ENCODE measurements around the gene DNAH2.

DNAH2 gene

DNA sequence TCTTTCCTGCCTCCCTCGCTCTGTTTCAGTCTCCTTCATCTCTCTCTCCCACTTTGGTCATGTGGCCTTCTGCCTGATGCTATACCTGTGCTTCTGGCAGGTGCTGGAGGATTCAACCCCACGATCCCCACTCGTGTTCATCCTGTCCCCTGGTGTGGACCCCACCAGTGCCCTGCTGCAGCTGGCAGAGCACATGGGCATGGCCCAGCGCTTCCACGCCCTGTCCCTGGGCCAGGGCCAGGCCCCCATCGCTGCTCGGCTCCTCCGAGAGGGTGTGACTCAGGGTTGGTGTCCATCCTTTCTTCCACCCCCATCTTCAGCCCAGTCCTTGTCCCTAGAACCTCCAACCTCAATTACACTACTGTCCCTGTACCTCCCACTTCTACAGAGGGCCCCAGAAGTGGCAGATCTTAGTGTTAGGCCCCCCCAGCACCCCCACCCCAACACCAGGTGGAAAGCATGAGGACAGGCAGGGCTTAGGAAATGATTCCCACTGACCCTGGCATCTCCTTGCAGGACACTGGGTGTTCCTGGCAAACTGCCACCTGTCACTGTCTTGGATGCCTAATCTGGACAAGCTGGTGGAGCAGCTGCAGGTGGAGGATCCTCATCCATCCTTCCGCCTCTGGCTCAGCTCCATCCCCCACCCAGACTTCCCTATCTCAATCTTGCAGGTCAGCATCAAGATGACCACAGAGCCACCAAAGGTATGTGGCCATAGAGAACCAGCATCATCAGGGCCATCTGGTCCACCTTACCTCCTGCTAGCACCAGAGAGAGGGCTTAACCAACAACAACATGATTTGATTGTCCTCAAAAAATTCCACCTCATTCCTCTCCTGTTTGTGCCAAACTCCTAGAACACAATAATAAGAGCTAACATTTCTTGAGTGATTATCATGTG lies 106.7 kb downstream of the DNAH2 start:
- DNase-seq: no peak

- DNase-seq: no peak
These were observed 107.9 kb downstream of the DNAH2 start for GRCh38 chr17:7825206-7825990.

- no peak for DNase-seq
These were observed 113.1 kb downstream of the DNAH2 start for GRCh38 chr17:7830616-7831015.

- no peak for DNase-seq
These were observed 113.7 kb downstream of the DNAH2 start for GRCh38 chr17:7831233-7831632.

- no peak for DNase-seq
These were observed 114.9 kb downstream of the DNAH2 start for GRCh38 chr17:7832431-7832830.

DNA sequence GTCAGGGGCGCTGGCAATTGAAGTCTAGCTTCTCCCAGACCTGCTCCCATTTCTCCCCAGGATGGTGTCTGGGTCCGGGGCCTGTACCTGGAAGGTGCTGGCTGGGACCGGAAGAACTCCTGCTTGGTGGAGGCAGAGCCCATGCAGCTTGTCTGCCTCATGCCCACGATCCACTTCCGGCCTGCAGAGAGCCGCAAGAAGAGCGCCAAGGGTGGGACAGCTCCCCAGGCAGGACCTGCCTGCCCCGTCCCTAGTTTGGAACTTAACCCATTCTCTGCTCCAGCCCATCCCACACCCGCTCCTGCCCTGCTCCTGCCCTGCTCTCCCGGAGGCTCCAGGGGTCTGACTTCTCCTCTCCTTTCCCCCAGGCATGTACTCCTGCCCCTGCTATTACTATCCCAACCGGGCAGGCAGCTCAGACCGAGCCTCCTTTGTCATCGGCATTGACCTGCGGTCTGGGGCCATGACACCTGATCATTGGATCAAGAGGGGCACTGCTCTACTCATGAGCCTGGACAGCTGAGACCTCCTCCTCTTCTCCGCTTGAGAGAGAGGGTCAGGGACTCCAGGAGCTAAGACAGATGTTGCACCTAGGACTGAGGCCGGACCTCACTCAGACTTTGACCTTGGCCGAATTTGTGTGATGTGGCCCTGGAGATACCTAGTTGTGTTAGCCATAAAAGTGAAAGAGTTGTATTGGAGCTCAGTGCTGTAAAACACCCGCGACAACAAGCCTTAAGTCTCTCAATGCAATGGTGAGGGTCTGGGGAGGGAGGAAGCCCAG lies 115.7 kb downstream of the DNAH2 start:
- no peak for DNase-seq

GRCh38 chr17:7833795-7834541 lies 116.4 kb downstream of the DNAH2 start, which contains the start of gene KDM6B:
Gene KDM6B (plus strand): TSS chr17:7834217. CDS start chr17:7845555, 11,338 bp downstream.
- DNase-seq: peak; percentile 90 to 97 (median 92)

DNA sequence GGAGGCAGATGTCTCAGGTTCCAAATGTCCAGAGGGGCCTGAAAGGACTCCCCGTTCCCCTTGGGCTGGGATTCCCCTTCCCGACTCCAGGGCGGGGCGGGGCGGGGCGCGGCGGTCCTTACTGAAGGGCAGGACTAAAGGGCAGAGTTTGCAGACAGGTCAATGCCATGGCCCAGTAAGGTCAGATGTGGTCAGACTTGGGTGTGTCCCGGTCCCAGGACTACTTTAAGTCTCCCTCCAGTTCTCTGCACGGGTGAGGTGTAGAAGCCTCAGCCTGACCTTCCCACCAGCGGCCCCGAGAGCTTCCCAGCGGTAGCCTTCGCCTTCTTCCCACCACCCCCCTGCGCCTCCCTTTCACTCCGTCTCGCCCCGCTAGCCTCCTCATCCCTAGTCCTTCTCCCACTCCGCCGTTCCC lies 117.0 kb downstream of the DNAH2 start:
- peak in 4 of 6 experiments; percentile 73 to 85 (median 76) for DNase-seq

DNA sequence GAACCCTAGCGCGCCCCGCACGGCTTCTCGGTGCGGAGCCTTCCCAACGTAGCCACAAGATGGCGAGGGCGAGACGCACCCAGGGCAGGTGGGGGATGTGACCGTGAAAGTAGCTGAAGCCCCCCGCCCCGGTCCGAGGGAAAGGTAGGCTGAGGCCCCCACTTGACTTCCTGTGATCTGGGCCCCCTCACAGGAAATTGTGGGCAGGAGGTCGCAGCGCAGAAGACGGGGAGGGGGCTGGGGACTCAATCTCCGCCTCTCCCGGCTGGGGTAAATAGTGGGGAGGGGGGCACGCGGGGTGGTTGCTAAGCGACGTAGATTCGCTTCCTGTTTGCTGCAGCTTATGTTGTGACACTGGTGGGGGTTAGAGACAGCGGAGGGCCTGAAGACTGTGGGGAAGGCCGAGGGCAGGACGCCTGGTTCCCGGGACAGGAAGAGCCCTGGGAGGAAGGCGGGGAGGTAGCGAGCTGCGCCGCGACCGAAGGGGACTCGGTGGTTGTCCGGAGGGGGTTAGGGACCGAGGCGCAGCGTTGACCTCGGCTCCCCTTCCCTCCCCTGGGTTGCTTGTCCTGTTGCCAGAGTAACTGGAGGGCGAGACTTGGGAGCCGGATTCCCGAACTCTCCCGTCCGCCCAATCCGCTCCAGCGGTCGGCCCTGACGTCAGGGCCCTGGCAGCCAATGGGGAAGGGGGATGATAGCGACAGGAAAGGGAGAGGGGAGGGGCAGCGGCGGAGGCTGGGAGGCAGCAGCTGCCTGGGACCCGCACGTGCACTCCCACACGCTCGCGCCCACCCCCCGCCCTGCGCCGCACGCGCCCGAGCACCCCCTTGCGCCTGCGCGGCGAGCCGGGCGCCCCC lies 117.6 kb downstream of the DNAH2 start:
- peak; percentile 92 to 98 (median 95) for DNase-seq

DNA sequence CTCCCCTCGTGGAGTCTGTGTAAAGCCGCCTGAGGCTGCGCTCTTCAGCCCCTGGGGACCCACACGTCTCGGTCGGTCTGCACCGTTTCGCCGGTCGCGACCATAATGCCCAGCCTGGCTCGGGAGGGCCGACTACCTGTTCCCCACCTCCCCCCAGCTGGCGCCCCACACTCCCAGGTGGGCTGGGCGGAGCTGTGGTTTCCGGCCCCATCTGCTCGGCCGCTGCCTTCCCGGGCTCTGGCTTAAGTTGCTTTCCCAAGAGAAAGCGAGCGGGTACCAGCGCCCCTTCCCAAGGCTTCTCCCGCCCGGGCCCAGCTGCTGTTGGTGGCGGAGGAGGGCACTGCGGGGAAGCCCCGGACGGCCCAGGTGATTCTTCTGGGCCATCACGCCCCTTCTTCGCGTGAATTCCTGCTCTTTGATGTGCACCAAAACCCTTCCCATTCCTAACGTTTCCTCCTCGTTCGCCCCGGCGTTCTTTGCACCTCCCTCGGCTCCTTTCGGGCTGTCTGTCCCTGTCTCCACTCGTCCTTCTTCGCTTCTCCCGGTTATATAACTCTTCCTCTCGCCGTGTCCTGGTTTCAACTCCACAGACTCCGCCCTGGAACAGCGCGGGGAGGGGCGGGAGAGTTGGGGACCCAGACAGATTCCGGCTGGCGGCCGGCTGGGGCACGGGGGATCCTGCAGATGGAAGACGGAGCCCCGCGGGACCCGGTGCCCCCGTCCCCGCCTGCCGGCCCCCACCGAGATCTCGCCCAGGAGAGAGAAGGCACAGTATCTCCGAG lies 118.5 kb downstream of the DNAH2 start:
- DNase-seq: peak; percentile 46 to 74 (median 64)

DNA sequence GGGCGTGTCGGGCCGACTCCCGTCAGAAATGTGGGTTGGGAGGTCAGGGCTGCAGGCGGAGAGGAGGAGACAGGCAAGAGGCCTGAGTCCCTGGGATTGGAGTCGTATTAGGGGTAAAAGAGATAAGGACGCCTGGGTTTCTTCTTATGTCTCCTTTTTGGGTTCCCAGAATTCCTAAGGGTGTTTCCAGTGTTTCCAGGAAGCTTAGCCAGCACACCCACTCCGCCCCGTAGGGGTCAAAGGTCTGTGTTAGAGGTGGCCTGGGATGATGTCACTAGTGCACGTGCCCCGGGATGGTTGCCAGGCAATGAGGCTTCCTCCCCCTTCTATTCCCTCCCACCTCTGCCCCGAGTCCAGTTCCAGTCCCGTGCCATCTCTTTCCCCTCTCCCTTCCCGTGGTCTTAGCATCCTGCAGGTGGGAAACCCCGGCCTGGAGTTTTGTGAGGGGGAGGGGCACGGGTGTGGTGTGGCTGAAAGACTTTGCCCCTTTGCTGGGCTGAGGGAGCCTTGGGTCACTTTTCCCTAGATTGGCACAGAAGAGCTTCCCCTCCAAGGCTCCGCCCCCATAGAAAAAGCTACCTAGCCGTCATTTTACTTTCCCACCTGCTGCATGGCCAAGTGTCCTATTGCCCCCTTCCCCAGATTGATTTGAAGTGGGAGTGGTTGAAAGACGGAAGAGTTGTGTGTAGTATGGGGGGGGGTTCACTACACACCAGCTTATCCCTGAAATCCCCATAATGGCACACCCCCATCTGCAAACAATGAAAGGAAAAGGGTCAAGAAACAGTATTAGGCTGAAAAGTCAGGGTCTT lies 119.3 kb downstream of the DNAH2 start:
- peak; percentile 33 to 65 (median 58) for DNase-seq

DNA sequence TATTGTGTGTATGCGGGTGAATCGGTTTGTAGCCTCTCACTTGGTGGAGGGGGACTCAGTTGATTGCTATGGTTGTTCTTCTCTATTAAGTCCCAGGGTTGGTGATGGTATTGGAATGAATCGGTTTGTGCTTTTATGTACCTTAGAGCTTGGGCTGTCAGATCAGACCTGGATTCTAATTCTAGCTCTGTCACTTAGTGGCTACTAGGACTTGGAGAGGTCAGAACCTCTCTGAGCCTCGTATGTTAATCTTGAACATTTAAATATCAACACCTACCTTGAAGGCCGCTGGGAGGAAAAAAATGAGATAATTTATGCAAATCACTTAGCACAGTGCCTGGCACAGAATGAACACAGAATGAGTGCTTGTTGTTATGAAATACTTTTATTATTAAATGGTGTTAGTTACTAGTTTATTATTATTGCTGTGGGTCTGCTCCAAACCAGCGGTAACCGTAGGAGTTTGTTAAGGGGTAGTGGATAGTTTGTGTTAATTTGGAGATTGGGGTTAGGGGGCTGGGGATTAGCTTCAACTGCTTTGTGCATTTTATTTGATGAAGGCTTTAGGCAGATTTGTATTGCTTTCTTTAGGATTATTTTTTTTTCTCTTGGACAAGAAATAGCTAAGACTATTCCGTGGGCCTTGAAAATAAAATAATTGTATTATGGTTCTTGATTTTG lies 120.0 kb downstream of the DNAH2 start:
- DNase-seq: peak in 1 of 6 experiments; percentile 53

DNA sequence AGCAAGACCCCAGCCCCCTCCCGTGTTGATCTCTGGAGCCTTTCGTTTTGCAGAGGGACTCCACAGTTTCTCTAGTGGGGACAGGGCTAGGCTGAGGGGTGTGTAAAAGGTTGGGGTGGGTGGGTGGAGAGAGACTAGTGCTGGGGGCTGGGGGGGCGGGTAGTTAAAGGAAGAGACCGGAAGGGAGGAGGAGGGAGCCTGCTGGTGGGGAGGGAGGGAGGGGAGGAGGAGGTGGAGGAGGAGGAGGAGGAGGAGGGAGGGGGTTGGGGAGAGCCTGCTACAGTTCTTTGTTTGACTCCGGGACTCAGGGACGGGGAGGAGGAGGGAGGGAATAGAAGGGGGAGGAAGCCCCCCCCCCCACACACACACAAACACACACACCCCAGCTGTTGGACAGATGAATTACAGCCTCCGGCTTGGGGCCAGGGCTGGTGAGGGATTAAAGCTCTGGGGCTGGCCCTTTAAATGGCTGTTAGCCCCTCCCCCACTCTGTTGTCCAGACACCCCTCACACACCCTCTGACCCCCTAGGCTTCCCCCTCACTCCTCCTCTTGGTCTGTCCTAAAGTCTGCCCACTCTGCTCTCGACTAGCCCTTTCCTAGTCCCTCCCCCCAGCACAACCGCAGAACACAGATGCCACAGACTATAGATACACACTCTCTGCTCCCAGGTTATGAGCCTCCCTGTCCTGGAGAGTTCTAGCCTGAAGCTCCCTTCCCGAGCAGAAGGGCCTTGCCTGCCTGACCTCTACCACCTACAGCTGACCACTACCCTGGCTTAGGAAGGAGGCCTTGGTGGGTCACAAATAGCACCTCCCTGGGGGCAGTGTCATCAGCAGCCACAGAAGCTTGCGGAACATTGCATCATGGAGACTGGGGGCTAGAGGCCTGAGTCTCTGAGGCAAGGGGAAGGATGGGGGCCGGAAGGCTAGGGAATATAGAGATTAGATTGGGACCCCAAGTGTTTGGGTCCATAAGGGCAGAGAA lies 120.8 kb downstream of the DNAH2 start:
- DNase-seq: peak in 2 of 6 experiments; percentile 18 to 50

DNA sequence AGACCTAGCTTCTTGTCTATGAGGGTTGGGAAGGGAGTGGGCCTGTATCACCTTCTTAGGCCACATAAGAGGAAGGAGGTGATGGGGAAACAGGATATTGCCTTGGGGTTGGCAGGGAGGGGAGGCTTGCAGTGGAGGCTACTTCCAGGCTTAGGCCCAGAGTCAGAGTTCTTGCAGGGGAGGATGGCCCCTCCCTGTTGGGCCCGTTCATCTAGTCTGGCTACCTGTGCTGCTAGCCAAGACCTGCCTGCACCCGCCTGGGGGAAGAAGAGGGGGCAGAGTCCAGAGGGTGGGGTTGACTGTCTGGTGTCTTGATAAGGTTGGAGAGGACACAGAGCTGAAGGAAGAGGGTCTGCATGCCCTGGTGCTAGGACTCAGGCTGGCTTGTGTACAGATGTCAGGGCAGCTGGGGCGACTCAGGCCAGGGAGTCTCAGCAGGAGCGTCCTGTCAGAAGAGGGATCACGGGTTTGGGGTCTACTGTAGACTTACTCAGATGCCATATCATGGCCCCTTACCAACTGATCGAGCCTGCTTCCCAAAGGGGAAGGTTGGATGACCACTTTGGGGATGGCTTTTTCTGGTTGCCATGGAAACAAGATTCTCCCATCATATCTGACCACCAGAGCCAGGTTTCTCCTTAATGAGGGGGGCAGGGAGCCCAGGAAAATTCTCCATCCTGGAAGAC lies 121.8 kb downstream of the DNAH2 start:
- peak in 1 of 6 experiments; percentile 12 for DNase-seq

- DNase-seq: peak in 3 of 6 experiments; percentile 14 to 26 (median 25)
These were observed 122.3 kb downstream of the DNAH2 start for GRCh38 chr17:7839876-7840261.

- DNase-seq: no peak
These were observed 122.9 kb downstream of the DNAH2 start for GRCh38 chr17:7840441-7840840.

GRCh38 chr17:7840875-7841274 lies 123.3 kb downstream of the DNAH2 start:
- no peak for DNase-seq

Data from stimulated activated naive CD4-positive, alpha-beta T cell (primary cell).